Liver (tissue), 9 donors: ENCODE results near the gene BRD4. TPM values are rescaled to one million over a fixed set of nuclear protein-coding genes. Genes with fewer than 3 reads are reported as not detected.

ENCODE experiments used
- DNase-seq: peaks from one replicate; pipeline ENCODE4 v3.0.0-alpha.2; 2017; ENCODE audit warnings: low spot score
- H3K27ac ChIP-seq, 2 donors: one replicate each; pipeline ENCODE4 v1.7.0; 2013; ENCODE audit warnings: inconsistent platforms in 2 of 2, low read length in 2 of 2, control low read depth in 1 of 2, low read depth in 1 of 2, mild to moderate bottlenecking in 1 of 2
- H3K27me3 ChIP-seq, 4 donors: one replicate each; pipeline versions ENCODE4 v1.6.1 to v1.7.0; 2013; ENCODE audit warnings: low read length in 3 of 4, inconsistent platforms in 1 of 4, mild to moderate bottlenecking in 1 of 4, moderate library complexity in 1 of 4; ENCODE audit not compliant: control insufficient read depth in 4 of 4, insufficient read depth in 4 of 4
- H3K36me3 ChIP-seq, 4 donors: one replicate each; pipeline versions ENCODE4 v1.6.1 to v1.7.0; 2013; ENCODE audit warnings: low read length in 3 of 4, mild to moderate bottlenecking in 3 of 4, low read depth in 1 of 4, moderate library complexity in 1 of 4; ENCODE audit not compliant: control insufficient read depth in 4 of 4, insufficient read depth in 3 of 4
- H3K4me1 ChIP-seq, 4 donors: one replicate each; pipeline versions ENCODE4 v1.6.1 to v1.7.0; 2013; ENCODE audit warnings: low read length in 3 of 4, mild to moderate bottlenecking in 3 of 4, moderate library complexity in 1 of 4; ENCODE audit not compliant: control insufficient read depth in 4 of 4, insufficient read depth in 4 of 4
- H3K4me3 ChIP-seq, 3 donors: one replicate each; pipeline versions ENCODE4 v1.6.1 to v1.7.0; 2013; ENCODE audit warnings: low read length in 3 of 3, control low read depth in 1 of 3, low read depth in 1 of 3, mild to moderate bottlenecking in 1 of 3
- H3K9ac ChIP-seq, 2 donors: one replicate each; pipeline ENCODE4 v1.7.0; 2013; ENCODE audit warnings: low read length in 2 of 2, mild to moderate bottlenecking in 2 of 2, moderate library complexity in 2 of 2, control low read depth in 1 of 2, low read depth in 1 of 2
- H3K9me3 ChIP-seq, 4 donors: one replicate each; pipeline versions ENCODE4 v1.6.1 to v1.7.0; 2013; ENCODE audit warnings: low read length in 3 of 4; ENCODE audit not compliant: control insufficient read depth in 4 of 4
- EGR1 ChIP-seq, 2 donors: IDR thresholded peaks; 2 replicates each; pipeline ENCODE4 v1.6.1; 2016 to 2018; ENCODE audit warnings: antibody characterized with exemption in 2 of 2, low read depth in 2 of 2
- FOXA1 ChIP-seq: IDR thresholded peaks from 2 replicates; pipeline ENCODE4 v1.6.1; 2016; ENCODE audit warnings: antibody characterized with exemption
- FOXA2 ChIP-seq: IDR thresholded peaks from 2 replicates; pipeline ENCODE4 v1.6.1; 2016; ENCODE audit warnings: antibody characterized with exemption
- GABPA ChIP-seq, 2 donors: IDR thresholded peaks in 1 of 2; conservative IDR thresholded peaks in 1 of 2; 2 replicates each; pipeline ENCODE4 v1.6.1; 2016; ENCODE audit warnings: antibody characterized with exemption in 2 of 2, mild to moderate bottlenecking in 1 of 2, moderate library complexity in 1 of 2
- HNF4G ChIP-seq: IDR thresholded peaks from 2 replicates; pipeline ENCODE4 v1.6.1; 2016; ENCODE audit warnings: antibody characterized with exemption
- JUND ChIP-seq, 2 donors: IDR thresholded peaks; 2 replicates each; pipeline ENCODE4 v1.6.1; 2016; ENCODE audit warnings: antibody characterized with exemption in 2 of 2
- MAX ChIP-seq: IDR thresholded peaks from 2 replicates; pipeline ENCODE4 v1.6.1; 2016; ENCODE audit warnings: antibody characterized with exemption
- NR2F2 ChIP-seq: IDR thresholded peaks from 2 replicates; pipeline ENCODE4 v1.6.1; 2016; ENCODE audit warnings: antibody characterized with exemption
- RAD21 ChIP-seq, 2 donors: IDR thresholded peaks; 2 replicates each; pipeline ENCODE4 v1.6.1; 2016; ENCODE audit warnings: antibody characterized with exemption in 2 of 2, mild to moderate bottlenecking in 2 of 2
- REST ChIP-seq: IDR thresholded peaks from 2 replicates; pipeline ENCODE4 v1.6.1; 2016; ENCODE audit warnings: antibody characterized with exemption, mild to moderate bottlenecking
- RXRA ChIP-seq, 2 donors: IDR thresholded peaks; 2 replicates each; pipeline ENCODE4 v1.6.1; 2017 to 2018; ENCODE audit warnings: antibody characterized with exemption in 2 of 2, mild to moderate bottlenecking in 1 of 2
- SP1 ChIP-seq: IDR thresholded peaks from 2 replicates; pipeline ENCODE4 v1.6.1; 2018; ENCODE audit warnings: antibody characterized with exemption, mild to moderate bottlenecking
- TAF1 ChIP-seq: conservative IDR thresholded peaks from 2 replicates; pipeline ENCODE4 v1.6.1; 2016; ENCODE audit warnings: antibody characterized with exemption, mild to moderate bottlenecking
- YY1 ChIP-seq: IDR thresholded peaks from 2 replicates; pipeline ENCODE4 v1.6.1; 2016; ENCODE audit warnings: antibody characterized with exemption, mild to moderate bottlenecking
- ZBTB33 ChIP-seq: IDR thresholded peaks from 2 replicates; pipeline ENCODE4 v1.6.1; 2016; ENCODE audit warnings: antibody characterized with exemption
- WGBS: extraction: QIAGEN DNeasy Blood & Tissue Kit; methylation state at CpG from one replicate; pipeline ENCODE4 v1.1.7; 2013; 5-methylcytosine and 5-hydroxymethylcytosine counted together
- polyA plus RNA-seq, 2 donors: library from polyadenylated mRNA; stranded (reverse) in 1 of 2; unstranded in 1 of 2; fragments of 200-250 nt in 1 of 2; fragments of >200 nt in 1 of 2; fragmentation: Nextera tagmentation in 1 of 2; extraction: Ambion mirVana in 1 of 2; gene quantifications; one replicate each; pipeline versions ENCODE4 v1.2.1 to v1.2.3, GENCODE V29; 2013 to 2015
- total RNA-seq, 2 donors: library from RNA; depleted of rRNA; stranded (reverse); fragments of >200 nt; gene quantifications; one replicate each; pipeline ENCODE4 v1.2.3, GENCODE V29; 2014
- TF ChIP-seq, protein P1 (sequence below): fragments of 150-350 bp; IDR thresholded peaks from 2 replicates; pipeline ENCODE4 v1.5.1; 2017; ENCODE audit warnings: improper control_type of control experiment, low read depth, low read length; ENCODE audit not compliant: missing input control
- TF ChIP-seq, protein P2 (sequence below): IDR thresholded peaks from 2 replicates; pipeline ENCODE4 v1.6.1; 2016; ENCODE audit warnings: antibody characterized with exemption
- donor health status: healthy.
- donor health status: healthy.
- donor health status: healthy.
- donor health status: healthy.
- donor health status: healthy.

BRD4 gene
- total and polyA plus RNA-seq, 4 donors = 13.6 to 25.8 (median 20.5) TPM

GRCh38 chr19:15195371-15196334 lies 136.7 kb downstream of the BRD4 start:
- WGBS = 5% methylated on average over 91 of the region's 91 CpGs
- Histone ChIP-seq H3K4me1 (peaks cover 0 to 4% (median 3%) of the 10 kb centered on the region in 4 donors), H3K9ac (no peak overlapping the region), H3K27ac (no peak overlapping the region), H3K36me3 (no peaks in the 10 kb centered on the region), H3K27me3 (peaks cover 0 to 4% (median 1%) of the 10 kb centered on the region in 4 donors), H3K4me3 (peak overlapping the region in 1 of 3 donors; percentile 38), H3K9me3 (no peaks in the 10 kb centered on the region)
- DNase-seq = no peak
- TF ChIP-seq GABPA (IDR thresholded peaks at IDR 0.05 in 1 of 2, conservative IDR thresholded peaks at IDR 0.05 in 1 of 2) (no peak), RAD21 (IDR thresholded peaks at IDR 0.05) (no peak), YY1 (no peak), REST (no peak), EGR1 (IDR thresholded peaks at IDR 0.05; ENCODE audit: low read depth in 2 of 2) (no peak)

GRCh38 chr19:15194938-15195337 lies 137.4 kb downstream of the BRD4 start:
- no peak for DNase-seq
- Histone ChIP-seq H3K4me3 (peak overlapping the region in 1 of 3 donors; percentile 38), H3K9me3 (no peaks in the 10 kb centered on the region), H3K27ac (peak overlapping the region in 1 of 2 donors; percentile 18), H3K36me3 (no peaks in the 10 kb centered on the region), H3K4me1 (peaks cover 0 to 2% (median 0%) of the 10 kb centered on the region in 4 donors), H3K27me3 (peaks cover 0 to 4% (median 1%) of the 10 kb centered on the region in 4 donors), H3K9ac (no peak overlapping the region)
- no peak for TF ChIP-seq EGR1 (IDR thresholded peaks at IDR 0.05; ENCODE audit: low read depth in 2 of 2)
- no peak for TF ChIP-seq NR2F2
- TF ChIP-seq HNF4G = no peak
- no peak for TF ChIP-seq MAX
- TF ChIP-seq, protein P1, sequence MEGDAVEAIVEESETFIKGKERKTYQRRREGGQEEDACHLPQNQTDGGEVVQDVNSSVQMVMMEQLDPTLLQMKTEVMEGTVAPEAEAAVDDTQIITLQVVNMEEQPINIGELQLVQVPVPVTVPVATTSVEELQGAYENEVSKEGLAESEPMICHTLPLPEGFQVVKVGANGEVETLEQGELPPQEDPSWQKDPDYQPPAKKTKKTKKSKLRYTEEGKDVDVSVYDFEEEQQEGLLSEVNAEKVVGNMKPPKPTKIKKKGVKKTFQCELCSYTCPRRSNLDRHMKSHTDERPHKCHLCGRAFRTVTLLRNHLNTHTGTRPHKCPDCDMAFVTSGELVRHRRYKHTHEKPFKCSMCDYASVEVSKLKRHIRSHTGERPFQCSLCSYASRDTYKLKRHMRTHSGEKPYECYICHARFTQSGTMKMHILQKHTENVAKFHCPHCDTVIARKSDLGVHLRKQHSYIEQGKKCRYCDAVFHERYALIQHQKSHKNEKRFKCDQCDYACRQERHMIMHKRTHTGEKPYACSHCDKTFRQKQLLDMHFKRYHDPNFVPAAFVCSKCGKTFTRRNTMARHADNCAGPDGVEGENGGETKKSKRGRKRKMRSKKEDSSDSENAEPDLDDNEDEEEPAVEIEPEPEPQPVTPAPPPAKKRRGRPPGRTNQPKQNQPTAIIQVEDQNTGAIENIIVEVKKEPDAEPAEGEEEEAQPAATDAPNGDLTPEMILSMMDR = no peak
- TF ChIP-seq TAF1 = no peak
- no peak for TF ChIP-seq YY1
- no peak for TF ChIP-seq RAD21 (IDR thresholded peaks at IDR 0.05)
- no peak for TF ChIP-seq REST
- TF ChIP-seq ZBTB33 = no peak
- TF ChIP-seq, protein P2, sequence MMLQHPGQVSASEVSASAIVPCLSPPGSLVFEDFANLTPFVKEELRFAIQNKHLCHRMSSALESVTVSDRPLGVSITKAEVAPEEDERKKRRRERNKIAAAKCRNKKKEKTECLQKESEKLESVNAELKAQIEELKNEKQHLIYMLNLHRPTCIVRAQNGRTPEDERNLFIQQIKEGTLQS = no peak
- no peak for TF ChIP-seq FOXA1
- no peak for TF ChIP-seq JUND (IDR thresholded peaks at IDR 0.05)
- no peak for TF ChIP-seq RXRA (IDR thresholded peaks at IDR 0.05)
- no peak for TF ChIP-seq SP1
- TF ChIP-seq FOXA2 = no peak
- WGBS = 67% methylated on average over 6 of the region's 6 CpGs
